Hepatic stellate cell (primary cell): ENCODE data around the gene KLK2.

Source experiments
- DNase-seq: peaks from one replicate; pipeline ENCODE4 v3.0.0; 2011; ENCODE audit warnings: low spot score

KLK2 gene

DNA sequence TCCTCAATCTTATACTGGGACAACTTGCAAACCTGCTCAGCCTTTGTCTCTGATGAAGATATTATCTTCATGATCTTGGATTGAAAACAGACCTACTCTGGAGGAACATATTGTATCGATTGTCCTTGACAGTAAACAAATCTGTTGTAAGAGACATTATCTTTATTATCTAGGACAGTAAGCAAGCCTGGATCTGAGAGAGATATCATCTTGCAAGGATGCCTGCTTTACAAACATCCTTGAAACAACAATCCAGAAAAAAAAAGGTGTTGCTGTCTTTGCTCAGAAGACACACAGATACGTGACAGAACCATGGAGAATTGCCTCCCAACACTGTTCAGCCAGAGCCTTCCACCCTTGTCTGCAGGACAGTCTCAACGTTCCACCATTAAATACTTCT is 22.5 kb upstream of the KLK2 start:
- DNase-seq = no peak

DNA sequence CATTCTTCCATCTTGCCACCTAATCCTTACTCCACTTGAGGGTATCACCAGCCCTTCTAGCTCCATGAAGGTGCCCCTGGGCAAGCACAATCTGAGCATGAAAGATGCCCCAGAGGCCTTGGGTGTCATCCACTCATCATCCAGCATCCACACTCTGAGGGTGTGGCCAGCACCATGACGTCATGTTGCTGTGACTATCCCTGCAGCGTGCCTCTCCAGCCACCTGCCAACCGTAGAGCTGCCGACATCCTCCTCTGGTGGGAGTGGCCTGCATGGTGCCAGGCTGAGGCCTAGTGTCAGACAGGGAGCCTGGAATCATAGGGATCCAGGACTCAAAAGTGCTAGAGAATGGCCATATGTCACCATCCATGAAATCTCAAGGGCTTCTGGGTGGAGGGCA is 21.6 kb upstream of the KLK2 start:
- no peak for DNase-seq

- no peak for DNase-seq
Measured at GRCh38 chr19:50854636-50855410, 18.4 kb upstream of the KLK2 start, which contains the start of gene KLK3. KLK3 (plus strand) TSS chr19:50854915; CDS start chr19:50854956, 41 bp downstream.

GRCh38 chr19:50857366-50857765 is 15.9 kb upstream of the KLK2 start:
- no peak for DNase-seq

DNA sequence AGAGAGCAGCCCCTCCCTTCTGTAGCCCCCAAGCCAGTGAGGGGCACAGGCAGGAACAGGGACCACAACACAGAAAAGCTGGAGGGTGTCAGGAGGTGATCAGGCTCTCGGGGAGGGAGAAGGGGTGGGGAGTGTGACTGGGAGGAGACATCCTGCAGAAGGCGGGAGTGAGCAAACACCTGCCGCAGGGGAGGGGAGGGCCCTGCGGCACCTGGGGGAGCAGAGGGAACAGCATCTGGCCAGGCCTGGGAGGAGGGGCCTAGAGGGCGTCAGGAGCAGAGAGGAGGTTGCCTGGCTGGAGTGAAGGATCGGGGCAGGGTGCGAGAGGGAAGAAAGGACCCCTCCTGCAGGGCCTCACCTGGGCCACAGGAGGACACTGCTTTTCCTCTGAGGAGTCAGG is 14.4 kb upstream of the KLK2 start:
- no peak for DNase-seq

- no peak for DNase-seq
Measured at GRCh38 chr19:50859849-50860248, 13.4 kb upstream of the KLK2 start.

DNA sequence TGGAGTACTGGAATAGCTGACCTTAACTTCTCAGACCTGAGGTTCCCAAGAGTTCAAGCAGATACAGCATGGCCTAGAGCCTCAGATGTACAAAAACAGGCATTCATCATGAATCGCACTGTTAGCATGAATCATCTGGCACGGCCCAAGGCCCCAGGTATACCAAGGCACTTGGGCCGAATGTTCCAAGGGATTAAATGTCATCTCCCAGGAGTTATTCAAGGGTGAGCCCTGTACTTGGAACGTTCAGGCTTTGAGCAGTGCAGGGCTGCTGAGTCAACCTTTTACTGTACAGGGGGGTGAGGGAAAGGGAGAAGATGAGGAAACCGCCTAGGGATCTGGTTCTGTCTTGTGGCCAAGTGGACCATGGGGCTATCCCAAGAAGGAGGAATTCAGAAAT is 12.2 kb upstream of the KLK2 start:
- DNase-seq = no peak

- no peak for DNase-seq
Measured at GRCh38 chr19:50861496-50862286, 11.5 kb upstream of the KLK2 start.

- no peak for DNase-seq
Measured at GRCh38 chr19:50869479-50869878, 3.8 kb upstream of the KLK2 start.

GRCh38 chr19:50870417-50871089 is 2.7 kb upstream of the KLK2 start:
- no peak for DNase-seq

- no peak for DNase-seq
Measured at GRCh38 chr19:50874211-50874610, 972 bp downstream of the KLK2 start.

GRCh38 chr19:50875795-50876422 is 2.7 kb downstream of the KLK2 start:
- no peak for DNase-seq

DNA sequence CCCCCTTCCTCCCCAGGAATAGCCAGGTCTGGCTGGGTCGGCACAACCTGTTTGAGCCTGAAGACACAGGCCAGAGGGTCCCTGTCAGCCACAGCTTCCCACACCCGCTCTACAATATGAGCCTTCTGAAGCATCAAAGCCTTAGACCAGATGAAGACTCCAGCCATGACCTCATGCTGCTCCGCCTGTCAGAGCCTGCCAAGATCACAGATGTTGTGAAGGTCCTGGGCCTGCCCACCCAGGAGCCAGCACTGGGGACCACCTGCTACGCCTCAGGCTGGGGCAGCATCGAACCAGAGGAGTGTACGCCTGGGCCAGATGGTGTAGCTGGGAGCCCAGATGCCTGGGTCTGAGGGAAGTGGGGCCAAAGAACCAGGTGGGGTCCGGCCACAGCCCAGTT is 3.2 kb downstream of the KLK2 start:
- no peak for DNase-seq

DNA sequence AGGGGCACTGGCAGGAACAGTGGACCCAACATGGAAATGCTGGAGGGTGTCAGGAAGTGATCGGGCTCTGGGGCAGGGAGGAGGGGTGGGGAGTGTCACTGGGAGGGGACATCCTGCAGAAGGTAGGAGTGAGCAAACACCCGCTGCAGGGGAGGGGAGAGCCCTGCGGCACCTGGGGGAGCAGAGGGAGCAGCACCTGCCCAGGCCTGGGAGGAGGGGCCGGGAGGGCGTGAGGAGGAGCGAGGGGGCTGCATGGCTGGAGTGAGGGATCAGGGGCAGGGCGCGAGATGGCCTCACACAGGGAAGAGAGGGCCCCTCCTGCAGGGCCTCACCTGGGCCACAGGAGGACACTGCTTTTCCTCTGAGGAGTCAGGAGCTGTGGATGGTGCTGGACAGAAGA is 4.1 kb downstream of the KLK2 start:
- DNase-seq = no peak

DNA sequence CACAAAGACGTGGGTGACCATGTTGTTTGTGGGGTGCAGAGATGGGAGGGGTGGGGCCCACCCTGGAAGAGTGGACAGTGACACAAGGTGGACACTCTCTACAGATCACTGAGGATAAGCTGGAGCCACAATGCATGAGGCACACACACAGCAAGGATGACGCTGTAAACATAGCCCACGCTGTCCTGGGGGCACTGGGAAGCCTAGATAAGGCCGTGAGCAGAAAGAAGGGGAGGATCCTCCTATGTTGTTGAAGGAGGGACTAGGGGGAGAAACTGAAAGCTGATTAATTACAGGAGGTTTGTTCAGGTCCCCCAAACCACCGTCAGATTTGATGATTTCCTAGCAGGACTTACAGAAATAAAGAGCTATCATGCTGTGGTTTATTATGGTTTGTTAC is 5.6 kb downstream of the KLK2 start:
- no peak for DNase-seq

DNA sequence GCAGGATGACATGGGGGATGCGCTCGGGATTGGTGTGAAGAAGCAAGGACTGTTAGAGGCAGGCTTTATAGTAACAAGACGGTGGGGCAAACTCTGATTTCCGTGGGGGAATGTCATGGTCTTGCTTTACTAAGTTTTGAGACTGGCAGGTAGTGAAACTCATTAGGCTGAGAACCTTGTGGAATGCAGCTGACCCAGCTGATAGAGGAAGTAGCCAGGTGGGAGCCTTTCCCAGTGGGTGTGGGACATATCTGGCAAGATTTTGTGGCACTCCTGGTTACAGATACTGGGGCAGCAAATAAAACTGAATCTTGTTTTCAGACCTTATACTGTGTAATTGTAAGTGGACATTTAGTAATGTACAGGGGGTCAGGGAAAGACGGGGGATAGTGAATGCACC is 7.0 kb downstream of the KLK2 start:
- no peak for DNase-seq

GRCh38 chr19:50882188-50882587 is 8.9 kb downstream of the KLK2 start:
- no peak for DNase-seq

- DNase-seq = no peak
Measured at GRCh38 chr19:50889638-50890037, 16.4 kb downstream of the KLK2 start.

DNA sequence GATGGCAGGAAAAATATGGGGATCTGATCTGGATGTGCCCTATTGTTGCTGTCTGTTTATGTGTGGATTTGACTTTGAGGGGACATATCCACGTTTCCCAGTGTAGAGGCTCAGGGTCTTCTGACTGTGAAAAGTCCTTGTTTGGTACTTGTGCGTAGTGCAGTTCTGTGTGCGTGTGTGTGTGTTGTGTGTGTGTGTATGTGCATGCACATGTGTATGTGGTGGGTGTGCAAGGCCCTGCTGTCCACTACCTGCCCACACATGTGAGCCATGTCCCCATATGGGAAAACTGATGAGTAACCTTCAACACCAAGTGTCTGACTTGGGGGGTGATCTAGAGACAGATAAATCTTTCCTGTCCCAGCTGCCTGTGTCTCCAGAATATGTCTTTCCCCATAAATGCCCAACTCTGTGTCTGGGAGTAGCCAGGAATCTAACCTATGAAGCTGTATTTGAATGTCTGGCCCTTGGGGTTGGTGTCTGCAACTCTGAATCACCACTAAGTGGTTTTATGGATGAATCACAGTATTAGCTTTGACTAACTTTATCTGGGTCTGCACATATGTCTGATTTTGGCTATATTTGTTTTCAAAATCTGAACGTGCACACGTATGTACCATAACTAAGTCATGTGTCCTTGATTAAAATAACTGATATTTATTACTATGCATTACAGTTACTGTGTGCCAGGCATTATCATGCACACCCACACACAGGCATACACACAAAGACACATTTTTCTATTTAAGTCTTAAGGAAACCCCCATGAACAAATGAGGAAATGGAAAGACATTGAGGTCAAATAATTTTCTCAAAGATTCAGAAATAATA is 17.4 kb downstream of the KLK2 start:
- no peak for DNase-seq

DNA sequence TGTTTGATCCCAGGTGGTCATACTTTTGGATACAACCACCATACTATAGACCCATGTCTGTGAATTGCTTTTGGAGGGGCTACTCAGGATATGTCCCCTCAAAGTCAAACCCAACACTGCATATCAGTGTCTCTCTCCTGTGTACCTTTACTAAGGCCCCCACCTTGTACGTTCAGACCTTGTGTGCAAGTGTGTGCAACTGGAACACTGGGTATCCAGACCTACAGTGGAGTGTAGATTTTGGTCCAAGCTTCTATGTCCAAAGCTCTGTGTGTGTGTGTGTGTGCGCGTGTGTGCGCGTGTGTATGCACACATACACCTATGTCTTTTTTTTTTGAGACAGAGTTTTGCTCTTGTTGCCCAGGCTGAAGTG is 18.0 kb downstream of the KLK2 start:
- no peak for DNase-seq

DNA sequence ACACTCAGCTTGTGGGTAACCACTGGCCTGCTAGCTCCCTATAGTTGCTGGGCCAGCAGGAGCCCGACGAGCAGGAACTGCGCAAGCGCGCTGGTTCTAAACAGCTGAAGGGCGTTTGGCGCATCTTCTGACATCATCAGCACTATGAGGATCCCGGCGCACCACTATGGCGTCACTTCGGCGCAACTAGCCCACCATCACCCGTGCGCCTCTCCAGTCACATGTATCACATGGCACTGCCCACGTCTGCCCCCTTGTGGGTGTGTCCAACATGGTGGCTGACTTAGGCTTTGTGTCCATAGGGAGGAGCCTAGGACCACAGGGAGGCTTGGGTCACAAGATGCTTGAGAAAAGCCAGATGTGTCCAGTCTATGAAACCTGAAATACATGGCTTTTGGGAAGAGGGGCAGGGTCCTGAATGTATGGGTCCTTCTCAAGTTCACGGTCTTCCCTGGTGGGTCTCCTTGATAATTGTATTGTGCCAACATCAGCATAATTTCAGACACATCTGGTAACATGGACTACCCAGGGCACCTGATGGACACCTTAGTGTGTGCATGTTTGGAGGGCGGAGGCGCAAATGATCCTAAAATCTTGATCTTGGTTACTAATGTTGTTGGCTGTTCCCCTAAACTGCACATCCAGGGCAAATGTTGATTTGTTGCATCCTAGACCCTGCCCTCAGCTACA is 20.0 kb downstream of the KLK2 start:
- no peak for DNase-seq
